Measurements from ENCODE around the gene KAZN.

DNA sequence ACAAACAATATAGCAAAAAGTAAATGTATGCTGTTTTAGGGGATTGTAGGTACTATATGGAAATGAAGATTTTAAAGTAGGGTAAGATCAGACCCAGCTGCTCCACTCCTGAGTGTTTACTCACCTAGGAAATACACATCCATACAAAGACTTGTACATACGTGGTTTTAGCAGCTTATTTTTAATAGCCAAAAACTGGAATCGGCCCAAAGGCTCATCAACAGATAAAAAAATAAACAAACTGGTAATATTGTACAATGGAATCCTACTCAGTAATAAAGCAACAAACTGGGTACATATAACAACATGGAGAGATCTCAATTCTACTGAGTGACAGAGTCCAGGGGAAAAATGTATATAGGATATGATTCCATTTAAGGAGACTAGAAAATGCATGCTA lies 375.9 kb downstream of the KAZN start:
- no peak for TF ChIP-seq CTCF (IDR thresholded peaks at IDR 0.05; ENCODE audit: low read length)
- TF ChIP-seq EZH2 (optimal IDR thresholded peaks at IDR 0.05; ENCODE audit: low read depth, low read length) = no peak

Measured in MM.1S (cell line).